OCI-LY7 (cell line): ENCODE measurements around the gene RNF220.

Source experiments
- CTCF ChIP-seq: fragments of 200-600 bp; sonication (generic); conservative IDR thresholded peaks from 2 replicates; pipeline ENCODE4 v1.5.1; 2014; ENCODE audit warnings: mild to moderate bottlenecking, antibody characterized with exemption, low read length, moderate library complexity, mixed read lengths
- EZH2phosphoT487 ChIP-seq: fragments of 200-600 bp; sonication (generic); IDR thresholded peaks from 2 replicates; pipeline ENCODE4 v1.6.1; 2018; ENCODE audit warnings: low read depth, borderline replicate concordance, mild to moderate bottlenecking, mixed run types, antibody characterized with exemption, low read length, moderate library complexity, mixed read lengths

- no peak for TF ChIP-seq CTCF
- TF ChIP-seq EZH2phosphoT487 = no peak
Observed at GRCh38 chr1:44390277-44390676, 14.8 kb upstream of the RNF220 start.
